HG03354 (cell line): ENCODE results near the gene GBE1.
A peak's percentile ranks its signal among the peaks of the same experiment; 100 is the strongest.
"Not testable (repeated sequence)": the region's sequence is repeated elsewhere in the genome, so short reads cannot be mapped to it uniquely, and the experiment has no call there.

Experiments used
- ATAC-seq: cut with Tn5 transposase; IDR thresholded peaks from one replicate; pipeline ENCODE4 v1.9.1; 2021; ENCODE audit warnings: mild to moderate bottlenecking; ENCODE audit not compliant: unreplicated experiment, poor library complexity, severe bottlenecking

GBE1 gene

DNA sequence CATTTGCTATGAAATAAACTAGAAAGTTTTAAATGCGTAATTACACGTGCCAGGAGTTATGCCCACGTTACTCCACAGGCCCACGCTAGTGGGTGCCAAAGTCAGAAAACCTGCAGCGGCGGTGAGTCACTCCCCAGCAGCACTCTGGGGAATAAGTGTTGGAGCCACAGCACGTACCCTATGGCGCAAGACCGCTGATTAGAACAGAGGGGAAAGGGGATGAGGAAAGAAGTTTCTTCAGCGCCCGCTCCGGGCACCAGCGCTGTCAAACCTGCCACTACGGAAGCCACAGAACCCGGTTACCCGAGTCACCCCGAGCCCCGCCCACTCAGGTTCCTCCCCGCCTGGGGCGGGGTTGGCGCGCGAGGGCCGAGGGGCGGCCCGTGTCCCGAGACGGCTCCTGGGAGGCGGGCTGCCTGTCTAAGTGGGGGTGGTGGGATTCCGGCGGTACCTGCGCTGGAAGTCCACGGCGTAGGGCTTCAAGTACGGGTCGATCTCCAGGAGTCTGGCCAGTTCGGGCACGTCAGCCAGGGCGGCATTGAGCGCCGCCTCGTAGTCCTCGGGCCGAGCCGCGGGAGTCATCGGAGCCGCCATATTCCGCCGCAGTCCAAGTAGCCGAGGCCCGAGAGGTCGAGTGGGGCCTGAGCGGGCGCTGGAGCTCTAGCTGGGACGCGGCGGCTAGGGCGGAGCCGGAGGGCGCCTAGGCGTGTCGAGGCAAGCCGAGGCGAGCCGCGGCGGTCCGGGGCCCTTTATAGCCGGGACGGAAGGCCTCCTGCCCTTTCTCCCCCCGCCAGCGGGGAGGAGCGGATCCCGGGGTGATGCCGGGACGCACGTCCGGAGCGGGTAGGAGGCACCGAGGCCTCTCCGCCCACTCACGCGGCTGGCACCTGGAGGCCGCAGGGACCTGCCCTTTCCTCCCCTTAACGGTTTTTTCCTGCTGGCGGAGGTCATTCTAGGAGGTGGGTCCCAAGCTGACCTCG lies at the start of gene GBE1:
Gene GBE1, minus strand, starts transcription at position 722 of the 980 bp plus-strand sequence. Its CDS starts 128 bp downstream, at position 594.
- peak; percentile 90 for ATAC-seq

DNA sequence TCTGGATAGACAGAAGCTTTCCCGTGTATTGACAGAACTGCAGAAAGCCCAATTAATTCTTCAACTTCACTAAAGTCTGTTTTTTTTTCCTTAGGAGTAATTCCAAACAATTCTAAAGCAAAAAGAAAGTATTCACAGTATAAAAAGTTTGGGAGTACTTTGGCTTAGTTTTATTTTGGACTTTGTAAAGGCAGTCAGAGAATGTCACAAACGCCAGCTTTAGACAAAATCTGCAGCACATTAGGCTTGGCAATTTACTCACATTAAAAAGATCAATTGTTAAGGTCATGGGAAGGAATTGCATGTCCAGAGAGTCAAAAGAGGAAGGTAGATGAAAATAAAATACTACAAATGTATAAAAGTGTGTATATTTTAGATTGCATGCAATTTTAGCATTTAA lies 47.5 kb upstream of the GBE1 start:
- ATAC-seq, result no peak

DNA sequence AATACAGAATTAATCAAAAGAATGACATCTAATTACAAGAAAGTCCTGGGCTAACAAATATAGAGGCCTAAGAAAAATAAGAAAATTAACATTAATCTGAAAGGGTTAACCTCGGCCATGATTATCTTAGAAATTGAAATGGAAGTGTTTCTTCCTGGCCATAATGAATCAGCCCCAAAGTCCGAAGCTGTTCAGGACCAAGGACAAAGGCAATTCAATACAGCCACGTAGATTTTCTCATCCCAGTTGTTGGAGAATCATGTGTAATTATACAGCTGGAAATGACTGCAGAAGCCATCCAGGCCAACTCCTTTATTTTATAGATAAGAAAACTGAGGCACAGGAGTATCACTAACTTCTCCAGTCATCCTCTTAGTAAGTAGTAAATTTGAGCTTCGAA lies 38.0 kb upstream of the GBE1 start:
- no peak for ATAC-seq

DNA sequence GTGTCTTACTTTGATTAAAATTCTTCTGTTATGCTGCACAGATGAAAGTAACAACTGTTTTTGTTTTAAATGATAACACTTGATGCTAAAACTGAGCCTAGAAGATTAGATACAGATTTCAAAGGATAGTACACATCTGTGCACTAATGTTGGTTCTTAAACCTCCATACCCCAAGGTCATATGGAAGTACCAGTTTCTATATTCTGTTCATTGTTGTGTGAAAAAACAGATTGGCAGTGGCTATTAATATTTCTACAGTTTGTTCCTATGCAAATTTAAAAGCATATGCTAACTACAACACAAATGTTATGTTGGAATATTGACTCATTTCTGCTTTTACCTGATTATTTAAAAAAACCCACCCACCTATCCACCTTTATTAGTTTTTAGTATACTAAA lies 32.0 kb upstream of the GBE1 start:
- peak; percentile 73 for ATAC-seq

DNA sequence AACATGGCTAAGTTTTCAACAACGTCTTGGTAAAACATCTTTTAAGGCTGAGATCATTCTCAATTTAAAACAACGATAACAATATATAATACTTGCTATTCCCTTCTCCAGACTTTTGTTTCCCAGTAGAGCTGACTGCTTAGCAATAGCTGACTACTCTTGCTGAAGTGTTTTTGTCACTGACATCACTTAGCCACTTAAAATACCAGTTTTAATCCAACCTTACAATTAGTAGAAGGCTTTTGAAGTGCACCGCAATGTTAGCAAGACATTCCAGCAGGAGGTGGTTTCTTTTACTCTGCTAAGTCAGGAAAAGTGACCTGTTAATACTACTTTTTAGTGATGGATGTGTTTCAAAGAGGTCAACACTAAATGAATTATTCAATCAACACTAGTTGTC lies 28.7 kb upstream of the GBE1 start:
- no peak for ATAC-seq

DNA sequence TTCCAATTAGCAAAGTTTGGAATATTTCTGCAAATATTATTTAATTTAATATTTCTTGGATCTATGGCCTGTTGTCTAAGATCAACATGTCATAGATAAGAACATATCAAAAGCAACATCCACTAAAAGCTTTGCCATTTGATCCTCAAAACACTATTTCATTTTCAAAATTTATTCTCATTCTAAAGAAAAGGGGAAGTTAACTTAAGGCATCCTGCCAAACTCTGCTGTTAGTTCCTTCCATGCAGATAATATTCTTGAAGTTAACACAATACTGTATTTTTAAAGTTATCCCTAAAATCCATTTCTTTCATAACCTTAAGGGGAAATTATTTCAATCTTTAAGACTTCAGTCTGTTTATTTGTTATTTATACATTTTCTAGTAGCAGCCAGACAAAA lies 28.2 kb upstream of the GBE1 start:
- ATAC-seq, result no peak

DNA sequence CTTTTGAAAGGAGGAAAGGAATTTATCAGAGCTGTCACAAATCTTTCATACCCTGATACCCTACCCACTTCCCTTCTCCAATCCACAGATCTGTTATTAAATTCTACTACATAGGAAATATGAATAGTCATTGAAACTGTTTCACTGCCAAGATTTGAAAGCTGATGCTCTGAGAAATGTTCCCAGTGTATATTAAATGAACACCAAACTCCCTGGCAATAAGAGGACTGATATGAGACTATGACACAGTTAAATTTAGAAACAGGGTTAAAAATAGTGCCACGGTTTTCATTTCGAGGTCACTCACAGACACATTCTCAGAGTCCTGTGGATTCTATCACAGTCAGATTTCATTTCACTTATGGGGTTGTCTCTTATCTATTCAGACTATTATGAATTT lies 27.2 kb upstream of the GBE1 start:
- peak; percentile 69 for ATAC-seq

DNA sequence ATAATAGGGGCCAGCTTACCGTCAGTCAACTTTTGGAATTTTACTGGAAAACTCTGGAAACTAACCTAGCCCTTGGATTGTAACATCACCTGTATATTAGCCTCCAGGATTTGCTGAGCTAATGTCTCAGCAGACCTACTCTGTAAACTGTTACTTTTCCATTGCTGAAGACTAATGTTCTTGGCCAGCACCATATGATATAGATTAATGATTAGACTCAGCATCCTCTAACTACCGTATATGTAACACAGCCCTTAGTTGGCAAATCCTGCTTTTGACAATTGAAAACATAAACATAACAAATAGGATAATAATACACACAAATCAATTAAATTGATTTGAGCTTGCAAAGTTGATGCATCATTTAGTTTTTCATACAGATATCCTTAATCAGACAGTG lies 26.6 kb upstream of the GBE1 start:
- peak; percentile 48 for ATAC-seq

DNA sequence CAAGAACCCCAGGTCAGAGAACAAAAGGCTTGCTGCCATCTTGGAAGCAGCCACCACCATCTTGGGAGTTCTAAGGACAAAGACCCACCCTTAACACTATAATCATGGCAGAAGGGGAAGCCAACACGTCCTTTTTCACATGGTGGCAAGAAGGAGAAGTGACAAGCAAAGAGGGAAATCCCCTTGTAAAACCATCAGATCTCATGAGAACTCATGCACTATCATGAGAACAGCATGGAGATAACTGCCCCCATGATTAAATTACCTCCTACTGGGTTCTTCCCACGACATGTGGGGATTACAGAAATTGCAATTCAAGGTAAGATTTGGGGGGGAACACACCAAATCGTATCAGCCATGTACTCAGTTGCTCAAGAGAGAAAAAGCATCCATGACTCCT lies 21.1 kb upstream of the GBE1 start:
- ATAC-seq, result no peak

DNA sequence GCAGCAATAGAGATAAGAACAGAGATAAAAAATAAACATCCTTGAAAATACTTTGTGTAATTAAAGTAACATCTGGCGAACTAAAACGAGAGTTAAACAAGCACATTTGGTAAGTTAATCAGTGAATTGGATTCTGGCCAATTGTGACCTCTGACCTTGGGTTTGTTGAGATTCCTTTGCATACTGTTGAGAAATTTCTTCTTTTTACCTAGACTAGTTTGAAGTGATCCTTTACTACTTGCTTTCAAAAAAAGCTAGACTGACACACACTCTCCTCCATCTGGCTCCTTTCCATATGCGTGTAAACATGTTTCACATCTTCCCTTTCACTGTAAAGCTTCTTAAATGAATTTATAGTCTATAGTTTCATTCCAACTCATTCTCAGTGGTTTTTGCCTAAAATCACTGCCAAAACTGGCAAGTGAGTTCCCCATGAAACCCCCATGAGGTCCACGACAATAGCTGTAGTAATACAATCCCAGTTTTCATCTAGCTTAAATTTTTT lies 17.3 kb upstream of the GBE1 start:
- ATAC-seq, result no peak

DNA sequence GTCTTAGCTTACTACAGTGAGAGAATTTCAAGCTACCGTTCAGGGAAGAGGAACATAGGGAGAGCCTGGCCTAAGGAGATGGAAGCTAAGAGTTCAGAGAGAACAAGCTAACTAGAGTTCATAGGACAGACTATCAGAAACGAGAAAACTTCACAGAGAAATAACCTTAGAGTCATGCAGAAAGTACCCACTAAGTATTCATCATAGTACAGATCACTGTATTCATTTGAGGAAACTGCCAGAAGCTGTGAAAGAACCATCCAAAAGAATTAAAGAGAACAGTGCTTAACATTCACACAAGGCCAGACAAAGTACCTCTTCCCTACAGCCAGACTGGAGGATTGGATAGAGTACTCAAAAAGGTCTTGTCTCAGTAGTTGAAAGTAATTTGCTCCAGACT lies 15.2 kb upstream of the GBE1 start:
- no peak for ATAC-seq

DNA sequence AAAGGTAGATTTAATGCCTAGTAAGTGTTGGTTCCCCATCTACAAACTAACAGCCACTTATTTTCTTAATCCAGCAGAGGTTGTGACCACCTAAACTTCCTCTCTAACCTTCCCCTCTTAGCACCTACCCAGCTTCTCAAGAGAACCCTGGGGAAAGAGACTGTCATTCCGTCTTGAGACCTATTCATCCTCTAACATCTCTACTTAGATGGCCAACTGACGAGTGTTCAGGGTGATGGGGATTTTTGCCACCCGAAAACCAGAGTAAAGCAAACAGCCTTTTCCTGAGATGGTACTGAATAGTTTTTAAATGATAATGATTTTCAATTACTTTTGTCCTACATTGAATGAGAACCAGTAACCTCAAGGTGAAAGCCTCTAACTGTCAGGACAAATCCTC lies 9.3 kb upstream of the GBE1 start:
- ATAC-seq, result no peak

DNA sequence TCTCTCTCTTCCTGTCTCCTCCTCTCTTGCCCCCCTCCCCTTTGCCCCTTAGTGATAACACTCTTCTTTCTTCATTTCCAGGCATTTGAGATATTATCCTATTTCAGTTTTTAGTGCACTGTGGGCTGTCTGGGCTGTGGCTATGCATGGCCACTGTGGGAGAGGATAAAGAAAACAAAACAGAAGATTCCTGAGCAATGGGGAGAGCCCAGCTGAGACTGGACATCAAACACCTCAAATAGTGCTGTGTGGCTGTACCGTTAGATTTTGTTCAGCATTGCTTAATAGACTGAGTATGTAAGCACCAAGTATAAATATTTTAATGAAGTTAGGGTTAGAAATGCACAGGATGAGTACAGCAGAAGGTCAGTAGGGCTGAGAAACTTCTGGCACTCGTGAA lies 7.9 kb upstream of the GBE1 start:
- ATAC-seq, result no peak

DNA sequence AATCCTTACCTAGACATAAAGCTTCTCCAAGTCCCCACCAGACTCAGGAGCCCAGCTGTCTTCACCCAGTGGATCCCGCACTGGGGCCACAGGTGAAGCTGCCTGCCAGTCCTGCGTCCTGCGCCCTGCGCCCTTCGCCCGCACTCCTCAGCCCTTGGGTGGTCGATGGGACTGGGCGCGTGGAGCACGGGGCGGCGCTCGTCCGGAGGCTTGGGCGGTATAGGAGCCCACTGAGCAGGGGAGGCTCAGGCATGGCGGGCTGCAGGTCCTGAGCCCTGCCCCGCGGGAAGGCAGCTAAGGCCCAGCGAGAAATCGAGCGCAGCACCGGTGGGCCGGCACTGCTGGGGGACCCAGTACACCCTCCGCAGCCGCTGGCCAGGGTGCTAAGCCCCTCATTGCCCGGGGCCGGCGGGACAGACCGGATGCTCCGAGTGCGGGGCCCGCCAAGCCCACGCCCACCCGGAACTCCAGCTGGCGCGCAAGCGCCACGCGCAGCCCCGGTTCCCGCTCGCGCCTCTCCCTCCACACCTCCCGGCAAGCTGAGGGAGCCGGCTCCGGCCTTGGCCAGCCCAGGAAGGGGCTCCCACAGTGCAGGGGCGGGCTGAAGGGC lies 5.9 kb upstream of the GBE1 start:
- not testable (repeated sequence) for ATAC-seq

DNA sequence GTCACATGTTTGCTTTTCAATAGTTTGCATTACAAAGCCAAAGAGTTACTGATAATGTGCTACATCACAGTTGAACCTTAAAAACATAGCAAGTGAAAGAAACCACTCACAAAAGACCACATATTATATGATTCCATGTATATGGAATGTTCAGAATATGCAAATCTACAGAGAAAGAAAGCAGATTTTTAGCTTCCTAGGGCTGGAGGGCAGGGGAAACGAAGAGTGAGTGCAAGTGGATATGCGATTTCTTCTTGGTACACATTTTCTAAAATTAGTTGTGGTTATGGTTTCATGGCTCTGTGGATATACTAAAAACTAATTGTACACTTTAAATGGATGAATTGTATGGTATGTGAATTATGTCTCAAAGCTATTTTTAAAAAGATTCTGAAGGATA lies 4.0 kb upstream of the GBE1 start:
- ATAC-seq, result no peak

DNA sequence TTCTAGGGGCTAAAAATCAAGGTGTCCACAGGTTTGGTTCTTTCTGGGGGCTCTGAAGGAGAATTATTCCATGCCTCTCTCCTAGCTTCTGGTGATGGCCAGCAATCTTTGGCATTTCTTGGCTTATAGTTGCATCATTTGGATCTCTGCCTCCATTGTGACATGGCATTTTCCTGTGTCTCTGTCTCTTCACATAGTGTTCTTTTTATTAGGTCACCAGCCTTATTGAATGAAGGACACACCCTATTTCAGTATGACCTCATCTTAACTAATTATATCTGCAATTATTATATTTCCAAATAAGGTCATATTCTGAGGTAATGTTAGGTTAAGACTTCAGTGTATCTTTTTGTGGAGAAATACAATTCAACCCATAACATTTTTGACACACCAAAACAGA lies 3.2 kb upstream of the GBE1 start:
- no peak for ATAC-seq

DNA sequence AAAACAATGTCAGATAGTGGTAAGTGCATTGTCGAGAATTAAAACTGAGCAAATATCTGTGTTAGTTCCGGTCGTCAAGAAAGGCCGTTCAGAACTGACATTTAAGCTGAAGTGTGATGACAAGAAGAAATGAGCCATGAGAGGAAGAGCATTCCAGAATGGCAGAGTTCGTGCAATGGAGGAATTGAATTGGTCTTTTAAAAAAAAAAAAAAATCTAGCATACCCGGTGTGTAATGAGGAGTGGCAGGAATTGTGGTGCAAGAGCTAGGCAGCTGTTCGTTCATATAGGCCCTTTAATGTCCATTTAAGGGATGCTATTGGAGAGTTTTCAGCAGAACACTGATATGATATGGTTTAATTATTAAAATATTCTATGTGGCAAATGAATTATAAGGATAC lies 2.6 kb upstream of the GBE1 start:
- no peak for ATAC-seq

DNA sequence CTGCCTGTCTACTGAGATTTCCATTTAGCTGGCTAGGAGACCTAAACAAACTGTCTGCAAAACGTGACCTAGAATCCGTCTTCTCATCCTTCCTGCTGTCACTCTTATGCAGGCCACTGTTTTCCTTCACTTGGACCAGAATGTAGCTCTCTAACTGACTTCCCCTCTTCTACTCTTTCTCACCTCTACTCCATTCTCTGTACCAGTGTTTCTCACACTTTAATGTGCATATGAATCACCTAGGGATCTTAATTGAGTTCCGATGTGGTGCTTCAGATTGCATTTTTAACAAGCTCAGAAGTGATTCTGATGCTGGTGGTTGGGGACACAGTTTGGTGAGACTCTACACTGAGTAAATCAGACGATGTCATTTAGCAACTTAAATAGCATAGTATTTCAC lies 1.6 kb upstream of the GBE1 start:
- ATAC-seq, result no peak

DNA sequence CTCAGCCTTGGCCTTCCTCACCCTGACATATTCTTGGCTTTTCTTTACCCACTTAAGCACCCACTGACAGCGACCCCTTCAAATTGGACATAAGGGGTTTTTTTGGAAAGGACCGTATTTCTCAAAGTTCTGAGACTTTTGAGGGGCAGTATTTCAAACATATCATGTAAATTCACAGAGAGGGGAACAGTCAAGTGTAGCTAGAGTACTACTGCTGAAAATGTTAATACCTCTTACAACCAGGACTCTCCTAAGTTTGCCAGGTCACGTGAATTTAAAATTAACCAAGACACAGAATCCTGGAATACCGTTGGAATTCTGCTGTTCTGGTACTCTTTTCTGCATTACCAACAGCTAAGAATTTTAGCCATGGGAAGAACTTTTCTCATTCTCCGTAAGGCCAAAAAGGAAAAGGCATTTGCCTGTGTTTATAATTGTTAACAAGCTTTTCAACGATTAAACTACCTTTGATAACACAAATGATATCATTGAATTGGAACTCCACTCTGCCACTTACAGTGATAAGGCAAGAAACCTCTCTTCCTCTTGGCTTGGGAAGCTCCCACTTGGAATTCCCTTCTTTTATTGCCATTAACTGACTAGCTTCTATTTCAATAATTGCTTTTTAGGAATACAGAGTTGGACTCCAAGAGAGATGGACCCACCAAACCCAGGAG lies 597 bp upstream of the GBE1 start:
- peak; percentile 0 for ATAC-seq

DNA sequence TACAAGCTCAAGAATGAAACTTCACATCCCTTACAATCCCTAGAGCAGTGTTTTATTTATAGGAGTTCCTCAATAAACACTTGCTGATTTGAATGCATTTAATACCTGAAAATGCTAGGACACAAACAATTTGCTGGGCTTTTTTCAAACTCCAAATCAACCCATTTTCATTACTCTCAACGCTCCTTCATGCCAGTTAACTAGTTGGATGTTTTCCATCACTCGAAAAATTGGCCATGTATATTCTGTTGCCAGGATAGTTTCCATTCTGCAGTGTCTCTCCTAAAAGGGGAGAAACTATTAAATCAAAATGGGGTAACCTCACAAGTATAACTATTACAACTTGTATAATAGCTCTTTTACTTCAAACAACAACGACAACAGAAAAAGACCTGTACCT lies 1.2 kb downstream of the GBE1 start:
- no peak for ATAC-seq

DNA sequence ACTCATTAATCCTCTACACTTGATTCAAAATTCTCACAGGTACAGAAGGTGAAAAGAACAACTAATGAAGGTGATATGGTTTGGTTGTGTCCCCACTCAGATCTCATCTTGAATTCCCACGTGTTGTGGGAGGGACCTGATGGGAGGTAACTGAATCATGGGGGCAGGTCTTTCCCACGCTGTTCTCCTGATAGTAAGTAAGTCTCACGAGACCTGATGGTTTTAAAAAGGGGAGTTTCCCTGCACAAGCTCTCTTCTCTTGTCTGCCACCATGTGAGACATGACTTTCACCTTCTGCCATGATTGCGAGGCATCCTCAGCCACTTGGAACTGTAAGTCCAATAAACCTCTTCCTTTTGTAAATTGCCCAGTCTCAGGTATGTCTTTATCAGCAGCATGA lies 2.7 kb downstream of the GBE1 start:
- not testable (repeated sequence) for ATAC-seq
